GM18861 (cell line): ENCODE measurements around the gene LGALS4.
"Not testable (repeated sequence)": the region's sequence is repeated elsewhere in the genome, so short reads cannot be mapped to it uniquely, and the experiment has no call there.

ENCODE experiments used
- ATAC-seq: cut with Tn5 transposase; IDR thresholded peaks from one replicate; pipeline ENCODE4 v1.9.1; 2021; ENCODE audit not compliant: unreplicated experiment

LGALS4 gene

DNA sequence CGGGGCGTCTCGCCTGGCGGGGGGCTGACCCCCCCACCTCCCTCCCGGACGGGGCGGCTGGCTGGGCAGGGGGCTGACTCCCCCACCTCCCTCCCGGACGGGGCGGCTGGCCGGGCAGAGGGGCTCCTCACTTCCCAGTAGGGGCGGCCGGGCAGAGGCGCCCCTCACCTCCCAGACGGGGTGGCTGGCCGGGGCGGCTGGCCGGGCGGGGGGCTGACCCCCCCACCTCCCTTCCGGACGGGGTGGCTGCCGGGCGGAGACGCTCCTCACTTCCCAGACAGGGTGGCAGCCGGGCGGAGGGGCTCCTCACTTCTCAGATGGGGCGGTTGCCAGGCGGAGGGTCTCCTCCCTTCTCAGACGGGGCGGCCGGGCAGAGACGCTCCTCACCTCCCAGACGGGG lies 15.0 kb downstream of the LGALS4 start:
- not testable (repeated sequence) for ATAC-seq

- no peak for ATAC-seq
These were observed 16.6 kb downstream of the LGALS4 start for GRCh38 chr19:38796154-38796553.

- ATAC-seq, result no peak
These were observed 17.2 kb downstream of the LGALS4 start for GRCh38 chr19:38795549-38795948.

GRCh38 chr19:38793671-38794070 lies 19.1 kb downstream of the LGALS4 start:
- no peak for ATAC-seq

GRCh38 chr19:38793177-38793576 lies 19.6 kb downstream of the LGALS4 start:
- no peak for ATAC-seq

DNA sequence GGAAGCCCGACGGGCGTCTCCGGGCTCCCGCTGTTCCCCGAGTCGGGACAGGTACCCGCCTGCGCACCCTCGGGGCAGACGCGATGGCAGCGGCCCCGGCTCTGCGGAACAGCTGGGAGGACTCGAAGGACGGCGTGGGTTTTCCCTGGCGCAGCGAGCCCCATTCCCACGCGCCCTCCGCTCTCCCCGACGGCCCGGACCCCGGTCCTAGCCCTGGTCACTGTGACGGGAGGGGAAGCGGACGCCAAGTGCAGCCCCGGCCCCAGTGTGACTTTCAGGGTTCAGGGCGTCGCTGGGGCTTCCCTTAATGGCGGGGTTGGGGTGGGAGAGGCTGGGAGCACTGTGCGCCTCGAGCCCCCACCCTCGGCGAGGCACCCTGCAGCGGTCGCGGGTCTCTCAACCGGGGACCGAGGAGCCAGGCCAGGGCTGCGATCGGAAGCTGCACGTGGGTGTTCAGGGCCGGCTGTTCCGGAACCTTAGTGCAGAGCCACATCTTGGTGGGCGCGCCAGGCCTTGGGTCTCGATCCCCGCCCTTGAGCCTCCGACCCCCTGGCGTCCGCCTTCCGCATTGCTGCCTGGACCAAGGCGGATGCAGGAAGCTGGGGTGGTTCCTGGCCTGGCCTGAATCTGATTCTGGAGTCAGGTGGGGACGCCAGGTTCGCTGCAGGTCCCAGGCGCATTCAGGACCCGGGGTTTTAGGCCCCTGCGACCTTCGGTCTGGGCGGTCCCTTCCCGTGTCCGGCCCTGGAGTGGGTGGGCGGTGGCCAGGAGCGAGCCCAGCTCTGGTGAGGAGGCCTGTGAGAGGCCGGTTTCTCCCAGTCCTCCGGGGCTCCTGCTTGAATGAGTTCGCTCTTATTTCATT lies 20.3 kb downstream of the LGALS4 start:
- ATAC-seq, result no peak

DNA sequence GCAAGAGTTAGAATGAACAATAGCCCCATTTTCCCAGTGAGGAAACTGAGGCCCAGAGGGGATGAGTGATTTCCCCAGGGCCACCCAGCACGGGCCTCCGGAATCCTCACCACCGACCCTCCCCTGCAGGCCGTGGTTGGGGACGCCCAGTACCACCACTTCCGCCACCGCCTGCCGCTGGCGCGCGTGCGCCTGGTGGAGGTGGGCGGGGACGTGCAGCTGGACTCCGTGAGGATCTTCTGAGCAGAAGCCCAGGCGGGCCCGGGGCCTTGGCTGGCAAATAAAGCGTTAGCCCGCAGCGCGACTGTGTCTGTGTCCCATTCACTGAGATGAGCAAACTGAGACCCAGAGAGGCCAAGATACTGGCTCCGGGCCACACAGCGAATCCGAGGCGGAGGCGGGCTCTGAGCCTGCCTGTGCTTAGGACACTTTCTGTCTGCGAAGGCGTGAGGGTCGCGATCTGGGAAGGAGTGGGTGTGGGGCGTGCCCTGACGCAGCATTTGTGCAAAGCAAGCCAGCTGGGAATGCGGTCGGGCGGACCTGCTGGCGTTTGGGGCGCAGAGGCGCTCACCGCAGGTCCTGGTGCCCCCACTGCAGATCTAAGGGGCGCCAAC lies 21.2 kb downstream of the LGALS4 start:
- not testable (repeated sequence) for ATAC-seq

DNA sequence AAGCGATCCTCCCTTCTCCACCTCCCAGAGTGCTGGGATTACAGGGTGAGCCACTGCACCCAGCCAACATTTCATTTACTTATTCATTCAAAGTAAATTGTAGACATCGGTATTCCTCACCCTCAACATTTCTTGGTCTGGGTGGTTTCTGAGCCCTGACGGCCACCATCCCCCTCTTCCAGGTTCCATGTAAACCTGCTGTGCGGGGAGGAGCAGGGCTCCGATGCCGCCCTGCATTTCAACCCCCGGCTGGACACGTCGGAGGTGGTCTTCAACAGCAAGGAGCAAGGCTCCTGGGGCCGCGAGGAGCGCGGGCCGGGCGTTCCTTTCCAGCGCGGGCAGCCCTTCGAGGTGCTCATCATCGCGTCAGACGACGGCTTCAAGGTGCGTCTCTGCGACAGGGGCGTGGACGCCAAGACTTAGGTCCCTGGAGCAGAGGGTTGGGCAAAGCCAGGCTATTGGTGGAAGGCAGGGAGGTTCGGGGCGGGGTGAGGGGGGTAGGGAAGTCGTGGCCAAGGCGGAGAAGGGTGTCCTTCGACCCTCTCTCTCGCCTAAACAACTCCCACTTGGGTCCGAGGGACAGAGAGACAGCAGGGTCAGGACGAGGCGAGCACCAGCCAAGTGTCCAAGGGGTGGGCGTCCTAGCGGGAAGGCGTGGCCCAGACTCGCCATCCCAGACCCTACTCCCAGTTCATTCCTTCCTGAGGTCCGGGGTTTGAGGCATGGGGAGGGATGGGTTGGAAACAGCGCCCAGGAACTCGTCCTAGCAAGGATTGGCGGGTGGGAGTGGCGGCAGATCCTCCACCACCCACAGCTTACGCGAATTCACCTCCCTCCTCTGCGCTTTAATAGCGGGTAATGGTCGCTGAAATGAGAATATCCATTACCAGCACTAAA lies 22.0 kb downstream of the LGALS4 start:
- not testable (repeated sequence) for ATAC-seq

- ATAC-seq, result no peak
These were observed 24.1 kb downstream of the LGALS4 start, which contains the start of gene LGALS7B for GRCh38 chr19:38788478-38789243. Gene LGALS7B (plus strand): TSS chr19:38789200. CDS start chr19:38789227, 27 bp downstream.

DNA sequence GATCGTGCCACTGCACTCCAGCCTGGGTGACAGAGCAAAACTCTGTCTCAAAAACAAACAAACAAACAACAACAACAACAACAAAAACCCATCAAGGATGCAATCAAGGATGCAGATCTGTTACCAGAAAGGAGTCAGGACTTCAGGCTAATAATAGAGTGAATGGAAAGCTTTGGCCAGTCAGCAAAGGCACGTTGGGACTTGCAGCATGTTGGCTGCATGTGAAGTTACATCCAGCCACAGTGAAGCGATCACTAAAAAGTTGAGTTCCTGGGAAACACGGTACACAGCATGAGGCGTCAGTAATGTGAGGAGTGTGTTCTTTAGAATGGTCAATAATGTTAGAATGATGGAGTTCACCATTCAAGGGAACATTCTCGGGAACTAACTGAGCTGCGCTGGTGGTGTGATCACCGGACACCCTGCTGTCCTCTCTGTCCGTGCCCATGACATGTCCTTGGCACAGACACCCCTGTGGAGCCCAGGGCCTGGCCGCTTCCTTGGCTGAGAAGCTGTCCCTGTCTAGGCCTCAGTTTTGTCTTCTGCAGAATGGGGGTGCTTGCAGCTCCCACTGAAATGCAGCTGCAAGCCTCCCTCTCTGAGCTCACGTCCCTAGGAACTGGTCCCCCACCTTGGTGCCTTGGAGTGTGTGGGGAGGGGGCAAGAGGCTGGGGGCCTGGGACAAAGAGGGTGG lies 26.0 kb downstream of the LGALS4 start:
- no peak for ATAC-seq

- not testable (repeated sequence) for ATAC-seq
These were observed 26.7 kb downstream of the LGALS4 start for GRCh38 chr19:38786061-38786460.

DNA sequence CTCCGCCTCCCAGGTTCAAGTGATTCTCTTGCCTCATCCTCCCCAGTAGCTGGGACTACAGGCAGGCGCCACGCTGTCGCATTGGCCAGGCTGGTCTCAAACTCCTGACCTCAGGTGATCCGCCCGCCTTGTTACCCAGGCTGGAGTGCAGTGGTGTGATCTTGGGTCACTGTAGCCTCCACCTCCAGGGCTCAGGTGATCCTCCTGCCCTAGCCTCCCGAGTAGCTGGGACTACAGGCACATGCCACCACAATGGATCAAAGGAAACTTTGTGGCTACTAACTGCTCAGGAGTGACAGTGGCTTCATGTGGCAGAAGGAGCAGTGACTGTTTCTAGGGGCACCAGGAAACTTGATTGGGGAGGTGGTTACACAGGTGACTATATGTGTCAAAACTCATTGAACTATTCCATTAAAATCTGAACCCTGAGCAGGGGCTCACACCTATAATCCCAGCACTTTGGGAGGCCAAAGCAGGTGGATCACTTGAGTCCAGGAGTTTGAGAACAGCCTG lies 27.5 kb downstream of the LGALS4 start:
- ATAC-seq, result no peak

DNA sequence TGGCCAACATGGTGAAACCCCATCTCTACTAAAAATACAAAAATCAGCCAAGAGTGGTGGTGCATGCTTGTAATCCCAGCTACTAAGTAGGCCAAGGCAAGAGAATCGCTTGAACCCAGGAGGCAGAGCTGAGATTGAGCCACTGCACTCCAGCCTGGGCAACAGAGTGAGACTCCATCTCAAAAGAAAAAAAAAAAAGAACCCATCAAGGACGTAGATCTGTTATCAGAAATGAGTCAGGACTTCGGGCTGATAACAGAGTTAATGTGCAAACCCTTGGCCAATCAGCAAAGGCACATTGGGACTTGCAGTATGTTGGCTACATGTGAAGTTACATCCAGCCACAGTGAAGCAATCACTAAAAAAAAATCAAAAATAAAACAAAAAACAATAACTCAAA lies 28.5 kb downstream of the LGALS4 start:
- no peak for ATAC-seq

- not testable (repeated sequence) for ATAC-seq
These were observed 30.5 kb downstream of the LGALS4 start for GRCh38 chr19:38782212-38782611.

- no peak for ATAC-seq
These were observed 31.7 kb downstream of the LGALS4 start for GRCh38 chr19:38781058-38781457.

GRCh38 chr19:38780443-38780842 lies 32.3 kb downstream of the LGALS4 start:
- ATAC-seq, result no peak

DNA sequence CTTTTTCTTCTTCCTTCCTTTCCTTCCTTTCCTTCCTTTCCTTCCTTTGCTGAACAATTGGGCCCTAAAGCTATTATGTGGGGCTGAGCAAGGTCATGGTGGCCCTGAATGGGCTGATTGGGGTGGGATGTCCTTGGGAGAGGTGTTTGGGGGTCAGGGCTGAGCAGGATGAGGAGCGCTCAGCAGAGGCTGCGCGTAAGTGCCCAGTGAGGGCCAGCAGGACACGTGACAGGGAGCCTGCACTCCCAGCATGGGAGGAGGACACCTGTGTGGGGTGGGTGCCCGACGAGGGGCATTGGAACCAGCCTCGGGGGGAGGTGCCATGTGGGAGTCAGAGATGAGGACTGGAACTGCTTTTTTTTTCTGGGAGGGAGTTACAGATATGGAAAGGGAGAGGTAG lies 34.0 kb downstream of the LGALS4 start:
- ATAC-seq, result no peak

- ATAC-seq, result no peak
These were observed 38.4 kb downstream of the LGALS4 start for GRCh38 chr19:38774181-38774950.
